IPS-11a (cell line): ENCODE data around the gene PDE6D.
A peak's percentile ranks its signal among the peaks of the same experiment; 100 is the strongest.
"Not testable (repeated sequence)": the region's sequence is repeated elsewhere in the genome, so short reads cannot be mapped to it uniquely, and the experiment has no call there.

Experiments used
- H3K4me3 ChIP-seq: one replicate; pipeline ENCODE4 v1.5.1; 2013; ENCODE audit warnings: low read depth, low read length, control low read depth

The PDE6D gene

GRCh38 chr2:231780123-231780908, 766 bp downstream of the PDE6D start:
- peak overlapping the region; percentile 76 for H3K4me3 ChIP-seq

GRCh38 chr2:231769170-231770136, 11.6 kb downstream of the PDE6D start:
- H3K4me3 ChIP-seq = no peak overlapping the region

- H3K4me3 ChIP-seq = no peak overlapping the region
These were observed 15.6 kb downstream of the PDE6D start for GRCh38 chr2:231765496-231765929.

- H3K4me3 ChIP-seq = no peak overlapping the region
These were observed 16.3 kb downstream of the PDE6D start for GRCh38 chr2:231764760-231765159.

- no peak overlapping the region for H3K4me3 ChIP-seq
These were observed 17.0 kb downstream of the PDE6D start for GRCh38 chr2:231764124-231764523.

GRCh38 chr2:231761735-231762134, 19.3 kb downstream of the PDE6D start:
- H3K4me3 ChIP-seq = no peak overlapping the region

- H3K4me3 ChIP-seq = no peak overlapping the region
These were observed 29.0 kb downstream of the PDE6D start for GRCh38 chr2:231752061-231752460.

GRCh38 chr2:231751042-231751815, 29.9 kb downstream of the PDE6D start:
- no peak overlapping the region for H3K4me3 ChIP-seq

GRCh38 chr2:231749016-231749415, 32.1 kb downstream of the PDE6D start:
- H3K4me3 ChIP-seq = not testable (repeated sequence)

GRCh38 chr2:231748153-231748896, 32.8 kb downstream of the PDE6D start:
- not testable (repeated sequence) for H3K4me3 ChIP-seq

GRCh38 chr2:231745303-231746038, 35.6 kb downstream of the PDE6D start:
- no peak overlapping the region for H3K4me3 ChIP-seq

- no peak overlapping the region for H3K4me3 ChIP-seq
These were observed 37.5 kb downstream of the PDE6D start for GRCh38 chr2:231743376-231744116.

GRCh38 chr2:231737761-231738160, 43.3 kb downstream of the PDE6D start:
- H3K4me3 ChIP-seq = no peak overlapping the region

GRCh38 chr2:231732604-231733003, 48.5 kb downstream of the PDE6D start:
- no peak overlapping the region for H3K4me3 ChIP-seq

- no peak overlapping the region for H3K4me3 ChIP-seq
These were observed 53.5 kb downstream of the PDE6D start for GRCh38 chr2:231727621-231728020.

- no peak overlapping the region for H3K4me3 ChIP-seq
These were observed 54.8 kb downstream of the PDE6D start for GRCh38 chr2:231726276-231726675.

- no peak overlapping the region for H3K4me3 ChIP-seq
These were observed 55.6 kb downstream of the PDE6D start for GRCh38 chr2:231725476-231725875.

- no peak overlapping the region for H3K4me3 ChIP-seq
These were observed 58.3 kb downstream of the PDE6D start for GRCh38 chr2:231722721-231723307.
